Measurements from ENCODE around the gene PRRC2B. TPM values are rescaled to one million over a fixed set of nuclear protein-coding genes. Genes with fewer than 3 reads are reported as not detected.

The PRRC2B gene
- total and polyA plus RNA-seq, 2 of the 13 experiments (the other 11 are each of a cell fraction or from before 2014, with no cell fraction given), result 20.8 to 37.4 TPM

GRCh38 chr9:131529597-131530545 is 136.0 kb downstream of the PRRC2B start (continued):
- TF ChIP-seq KLF16 (CRISPR knock-in tag; IDR thresholded peaks at IDR 0.05), result no peak
- TF ChIP-seq NFYB (CRISPR knock-in tag; IDR thresholded peaks at IDR 0.05), result no peak
- TF ChIP-seq HNRNPLL (IDR thresholded peaks at IDR 0.05; ENCODE audit: low read depth, low read length, poor library complexity, severe bottlenecking), result no peak
- TF ChIP-seq CTCF (CRISPR knock-in tag; IDR thresholded peaks at IDR 0.05), result peak; percentile 30; the same call in 1 of the 2 replicates
- no peak for TF ChIP-seq ZFP37 (CRISPR knock-in tag; IDR thresholded peaks at IDR 0.05; ENCODE audit: borderline replicate concordance)
- TF ChIP-seq, protein P1, sequence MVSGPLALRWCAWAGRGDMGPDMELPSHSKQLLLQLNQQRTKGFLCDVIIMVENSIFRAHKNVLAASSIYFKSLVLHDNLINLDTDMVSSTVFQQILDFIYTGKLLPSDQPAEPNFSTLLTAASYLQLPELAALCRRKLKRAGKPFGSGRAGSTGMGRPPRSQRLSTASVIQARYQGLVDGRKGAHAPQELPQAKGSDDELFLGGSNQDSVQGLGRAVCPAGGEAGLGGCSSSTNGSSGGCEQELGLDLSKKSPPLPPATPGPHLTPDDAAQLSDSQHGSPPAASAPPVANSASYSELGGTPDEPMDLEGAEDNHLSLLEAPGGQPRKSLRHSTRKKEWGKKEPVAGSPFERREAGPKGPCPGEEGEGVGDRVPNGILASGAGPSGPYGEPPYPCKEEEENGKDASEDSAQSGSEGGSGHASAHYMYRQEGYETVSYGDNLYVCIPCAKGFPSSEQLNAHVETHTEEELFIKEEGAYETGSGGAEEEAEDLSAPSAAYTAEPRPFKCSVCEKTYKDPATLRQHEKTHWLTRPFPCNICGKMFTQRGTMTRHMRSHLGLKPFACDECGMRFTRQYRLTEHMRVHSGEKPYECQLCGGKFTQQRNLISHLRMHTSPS (CRISPR knock-in tag; IDR thresholded peaks at IDR 0.05; ENCODE audit: low read depth), result peak; percentile 66; the same call in 1 of the 2 replicates
- TF ChIP-seq, protein P2, sequence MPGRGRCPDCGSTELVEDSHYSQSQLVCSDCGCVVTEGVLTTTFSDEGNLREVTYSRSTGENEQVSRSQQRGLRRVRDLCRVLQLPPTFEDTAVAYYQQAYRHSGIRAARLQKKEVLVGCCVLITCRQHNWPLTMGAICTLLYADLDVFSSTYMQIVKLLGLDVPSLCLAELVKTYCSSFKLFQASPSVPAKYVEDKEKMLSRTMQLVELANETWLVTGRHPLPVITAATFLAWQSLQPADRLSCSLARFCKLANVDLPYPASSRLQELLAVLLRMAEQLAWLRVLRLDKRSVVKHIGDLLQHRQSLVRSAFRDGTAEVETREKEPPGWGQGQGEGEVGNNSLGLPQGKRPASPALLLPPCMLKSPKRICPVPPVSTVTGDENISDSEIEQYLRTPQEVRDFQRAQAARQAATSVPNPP (CRISPR knock-in tag; IDR thresholded peaks at IDR 0.05), result no peak
- TF ChIP-seq, protein P3, sequence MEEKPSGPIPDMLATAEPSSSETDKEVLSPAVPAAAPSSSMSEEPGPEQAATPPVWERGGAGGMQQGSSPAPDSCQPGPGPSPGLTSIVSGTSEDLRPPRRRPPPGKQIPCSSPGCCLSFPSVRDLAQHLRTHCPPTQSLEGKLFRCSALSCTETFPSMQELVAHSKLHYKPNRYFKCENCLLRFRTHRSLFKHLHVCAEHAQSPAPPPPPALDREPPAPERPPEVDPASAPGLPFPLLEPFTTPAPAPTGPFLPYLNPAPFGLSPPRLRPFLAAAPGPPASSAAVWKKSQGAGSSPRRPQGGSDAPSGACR (CRISPR knock-in tag; IDR thresholded peaks at IDR 0.05), result no peak
- TF ChIP-seq THAP9 (CRISPR knock-in tag; IDR thresholded peaks at IDR 0.05; ENCODE audit: borderline replicate concordance), result no peak
- TF ChIP-seq ZNF263 (CRISPR knock-in tag; IDR thresholded peaks at IDR 0.05), result 0 out of 2 replicates have a peak, but pooled peaks have one; percentile 19
- no peak for TF ChIP-seq ATF7-NPFF (CRISPR knock-in tag; IDR thresholded peaks at IDR 0.05; ENCODE audit: low read depth)
- TF ChIP-seq, protein P4, sequence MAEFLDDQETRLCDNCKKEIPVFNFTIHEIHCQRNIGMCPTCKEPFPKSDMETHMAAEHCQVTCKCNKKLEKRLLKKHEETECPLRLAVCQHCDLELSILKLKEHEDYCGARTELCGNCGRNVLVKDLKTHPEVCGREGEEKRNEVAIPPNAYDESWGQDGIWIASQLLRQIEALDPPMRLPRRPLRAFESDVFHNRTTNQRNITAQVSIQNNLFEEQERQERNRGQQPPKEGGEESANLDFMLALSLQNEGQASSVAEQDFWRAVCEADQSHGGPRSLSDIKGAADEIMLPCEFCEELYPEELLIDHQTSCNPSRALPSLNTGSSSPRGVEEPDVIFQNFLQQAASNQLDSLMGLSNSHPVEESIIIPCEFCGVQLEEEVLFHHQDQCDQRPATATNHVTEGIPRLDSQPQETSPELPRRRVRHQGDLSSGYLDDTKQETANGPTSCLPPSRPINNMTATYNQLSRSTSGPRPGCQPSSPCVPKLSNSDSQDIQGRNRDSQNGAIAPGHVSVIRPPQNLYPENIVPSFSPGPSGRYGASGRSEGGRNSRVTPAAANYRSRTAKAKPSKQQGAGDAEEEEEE (CRISPR knock-in tag; IDR thresholded peaks at IDR 0.05; ENCODE audit: borderline replicate concordance), result no peak
- no peak for TF ChIP-seq JARID2 (CRISPR knock-in tag; IDR thresholded peaks at IDR 0.05; ENCODE audit: insufficient replicate concordance)
- TF ChIP-seq ZNF121 (CRISPR knock-in tag; IDR thresholded peaks at IDR 0.05), result 0 out of 2 replicates have a peak, but pooled peaks have one; percentile 15
- no peak for TF ChIP-seq SMAD1 (CRISPR knock-in tag; IDR thresholded peaks at IDR 0.05; ENCODE audit: borderline replicate concordance, low read depth)
- TF ChIP-seq MED8 (CRISPR knock-in tag; IDR thresholded peaks at IDR 0.05; ENCODE audit: insufficient replicate concordance), result no peak
